Spleen (tissue), 7 donors: Measurements from ENCODE around the gene TLX2.

Experiments
- POLR2A ChIP-seq, 3 donors: fragments of 450-650 bp; IDR thresholded peaks; one replicate each; pipeline ENCODE4 v1.5.1; 2017; ENCODE audit warnings: antibody characterized with exemption in 3 of 3, mild to moderate bottlenecking in 1 of 3
- POLR2AphosphoS5 ChIP-seq, 3 donors: sonication (generic); formaldehyde crosslinking; IDR thresholded peaks; one replicate each; pipeline ENCODE4 v1.5.1; 2017; ENCODE audit warnings: antibody characterized with exemption in 3 of 3
- TF ChIP-seq, protein P1 (sequence below), 11 experiments: fragments of 200-600 bp in 7 of 11; fragments of 450-650 bp in 4 of 11; sonication (generic) in 4 of 11; IDR thresholded peaks in 8 of 11; conservative IDR thresholded peaks in 3 of 11; 1 replicate in 7 of 11; 2 replicates in 4 of 11; pipeline versions ENCODE4 v1.4.0 to v1.8.0; 2016 to 2021; ENCODE audit warnings: antibody characterized with exemption in 11 of 11, inconsistent platforms in 4 of 11, mild to moderate bottlenecking in 1 of 11
- donor health status: DM: no; HTN: no; CAD: no; lungs with moderate emphysema.
- donor health status: DM: no; HTN: no; CAD: no.
- donor health status: DM: no; HTN: no; CAD: no.

DNA sequence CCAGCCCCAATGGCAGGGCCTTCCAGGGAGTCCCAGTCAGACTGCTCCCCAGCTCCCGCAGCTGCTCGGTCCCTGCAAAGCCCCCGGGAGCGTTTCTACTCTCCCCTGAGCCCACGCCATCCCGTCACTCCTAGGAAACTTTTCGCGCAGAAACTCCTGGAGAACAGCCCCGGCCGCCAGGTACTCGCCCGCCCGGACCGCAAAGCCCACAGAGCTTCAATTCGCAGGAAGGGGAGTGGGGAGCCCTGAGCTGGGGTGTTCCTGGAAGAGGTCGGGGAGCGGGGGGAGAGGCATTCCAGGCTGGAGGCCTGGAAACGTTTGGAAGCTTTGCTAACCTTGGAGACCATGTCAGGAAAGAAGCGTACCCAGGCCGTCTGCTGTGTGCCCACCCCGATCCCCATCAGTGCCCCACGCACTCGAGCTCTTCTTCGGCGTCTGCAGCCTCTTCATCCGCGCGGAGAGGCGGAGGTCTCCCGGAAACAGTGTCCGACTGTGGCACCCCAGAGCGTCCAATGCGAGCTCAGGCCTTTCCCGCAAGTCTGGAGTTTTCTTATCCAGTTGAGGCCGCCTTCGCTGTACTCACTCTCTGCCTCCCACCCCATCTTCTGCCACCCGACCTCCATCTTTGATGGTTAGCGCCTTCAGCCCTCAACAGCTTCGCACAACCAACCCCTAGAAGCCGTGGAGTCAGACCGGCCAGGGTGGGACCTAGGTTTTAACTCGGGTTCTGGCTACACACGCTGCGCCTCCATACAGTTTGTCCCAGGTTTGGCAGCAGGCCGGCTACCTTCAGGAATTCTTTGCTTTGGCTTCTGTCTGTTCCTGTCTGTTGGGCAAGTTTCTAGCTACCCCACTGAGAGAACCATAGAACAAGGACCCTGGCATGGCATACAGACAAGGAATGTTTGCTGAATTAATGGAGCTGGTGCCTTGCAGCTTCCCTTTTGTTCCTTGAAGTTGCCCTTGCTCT lies 10.5 kb upstream of the TLX2 start:
- TF ChIP-seq, protein P1, sequence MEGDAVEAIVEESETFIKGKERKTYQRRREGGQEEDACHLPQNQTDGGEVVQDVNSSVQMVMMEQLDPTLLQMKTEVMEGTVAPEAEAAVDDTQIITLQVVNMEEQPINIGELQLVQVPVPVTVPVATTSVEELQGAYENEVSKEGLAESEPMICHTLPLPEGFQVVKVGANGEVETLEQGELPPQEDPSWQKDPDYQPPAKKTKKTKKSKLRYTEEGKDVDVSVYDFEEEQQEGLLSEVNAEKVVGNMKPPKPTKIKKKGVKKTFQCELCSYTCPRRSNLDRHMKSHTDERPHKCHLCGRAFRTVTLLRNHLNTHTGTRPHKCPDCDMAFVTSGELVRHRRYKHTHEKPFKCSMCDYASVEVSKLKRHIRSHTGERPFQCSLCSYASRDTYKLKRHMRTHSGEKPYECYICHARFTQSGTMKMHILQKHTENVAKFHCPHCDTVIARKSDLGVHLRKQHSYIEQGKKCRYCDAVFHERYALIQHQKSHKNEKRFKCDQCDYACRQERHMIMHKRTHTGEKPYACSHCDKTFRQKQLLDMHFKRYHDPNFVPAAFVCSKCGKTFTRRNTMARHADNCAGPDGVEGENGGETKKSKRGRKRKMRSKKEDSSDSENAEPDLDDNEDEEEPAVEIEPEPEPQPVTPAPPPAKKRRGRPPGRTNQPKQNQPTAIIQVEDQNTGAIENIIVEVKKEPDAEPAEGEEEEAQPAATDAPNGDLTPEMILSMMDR (IDR thresholded peaks at IDR 0.05 in 8 of 11, conservative IDR thresholded peaks at IDR 0.05 in 3 of 11), result no peak
- TF ChIP-seq POLR2A (IDR thresholded peaks at IDR 0.05) (no peak), POLR2AphosphoS5 (IDR thresholded peaks at IDR 0.05) (no peak)
